ENCODE data around the gene PCCA. TPM values are rescaled to one million over a fixed set of nuclear protein-coding genes. Genes with fewer than 3 reads are reported as not detected.

The PCCA gene
- total RNA-seq, 1 experiment from 2014 or later = 4.8 TPM

DNA sequence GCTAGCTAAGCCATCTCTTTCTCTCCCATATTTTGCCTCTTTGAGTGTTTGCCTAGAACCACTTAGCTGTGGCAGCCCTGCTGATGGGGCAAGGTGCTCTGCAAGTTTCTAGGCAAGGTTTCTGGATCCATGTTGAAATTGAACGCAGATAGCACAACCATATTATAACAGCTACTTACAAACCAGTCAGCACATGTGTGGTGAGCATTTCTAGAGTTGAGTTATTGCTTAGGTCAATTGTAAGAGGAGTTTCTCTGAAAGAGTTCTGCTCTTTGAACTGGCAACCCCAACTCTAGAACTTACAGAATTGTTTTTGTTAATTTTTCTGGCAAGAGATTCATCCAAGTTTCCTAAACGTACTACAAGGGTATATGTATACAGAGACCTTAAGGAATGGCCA lies 396.4 kb downstream of the PCCA start:
- no peak for DNase-seq (ENCODE audit: low read depth)
- in situ Hi-C loops (cut with HindIII; ENCODE audit: low pct_unique_long_range_greater_than_20kb, low sequenced_read_pairs) = no loop called here

DNA sequence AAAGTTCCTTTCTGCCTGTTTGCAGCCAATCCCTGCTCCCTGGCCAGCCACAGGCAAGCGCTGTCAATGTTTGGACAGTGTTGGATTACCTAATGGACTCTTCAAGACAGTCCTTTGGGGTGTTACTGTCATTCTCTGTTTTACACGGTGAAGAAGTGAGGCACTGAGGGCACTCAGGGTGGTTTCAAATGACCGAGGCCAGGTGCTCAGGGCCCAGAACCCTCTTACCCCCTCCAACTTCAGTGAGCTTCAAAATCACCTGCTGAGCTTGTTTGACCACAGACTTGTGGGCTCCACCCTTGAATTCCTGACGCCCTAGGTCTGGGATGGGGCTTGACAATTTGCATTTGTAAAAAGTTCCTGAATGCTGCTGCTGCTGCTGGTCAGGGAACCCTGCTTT lies 401.8 kb downstream of the PCCA start:
- DNase-seq (ENCODE audit: low read depth) = no peak

DNA sequence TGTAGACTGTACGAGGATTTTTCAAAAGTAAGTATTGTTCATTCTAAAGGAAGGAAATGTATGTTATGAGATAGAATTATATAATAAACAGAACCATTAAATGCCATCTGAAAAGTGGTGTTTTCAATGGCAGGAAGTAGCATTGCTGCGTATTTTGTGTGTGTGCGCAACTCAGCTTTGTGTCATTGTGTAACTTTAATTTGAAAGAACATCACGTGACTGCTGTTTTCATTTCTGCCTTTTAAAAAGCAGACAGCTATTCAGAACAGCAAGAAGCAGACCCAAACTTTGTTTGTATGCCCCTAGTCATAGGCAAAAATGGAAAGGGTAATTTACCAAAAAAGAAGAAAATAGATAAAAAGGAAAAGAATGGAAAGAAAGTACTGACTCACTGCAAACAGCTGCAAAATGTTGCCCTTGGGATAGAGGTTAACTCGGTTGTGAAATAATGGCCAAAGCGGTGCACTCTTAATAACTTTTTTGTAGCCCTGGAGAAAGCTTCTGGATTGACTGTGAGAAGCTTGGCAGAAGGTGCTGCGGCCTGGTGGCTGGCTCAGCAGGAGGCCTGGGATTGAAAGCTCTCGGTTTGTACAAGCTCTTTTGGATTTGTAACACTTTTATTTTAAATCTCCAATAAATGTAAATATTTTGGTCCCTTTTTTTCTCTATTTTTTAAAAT lies 402.4 kb downstream of the PCCA start:
- DNase-seq (ENCODE audit: low read depth) = no peak
- in situ Hi-C loops (cut with HindIII; ENCODE audit: low pct_unique_long_range_greater_than_20kb, low sequenced_read_pairs) = no loop called here

More for the DNA sequence above, 401.8 kb downstream of the PCCA start:
- in situ Hi-C loops (cut with HindIII; ENCODE audit: low pct_unique_long_range_greater_than_20kb, low sequenced_read_pairs) = no loop called here

DNA sequence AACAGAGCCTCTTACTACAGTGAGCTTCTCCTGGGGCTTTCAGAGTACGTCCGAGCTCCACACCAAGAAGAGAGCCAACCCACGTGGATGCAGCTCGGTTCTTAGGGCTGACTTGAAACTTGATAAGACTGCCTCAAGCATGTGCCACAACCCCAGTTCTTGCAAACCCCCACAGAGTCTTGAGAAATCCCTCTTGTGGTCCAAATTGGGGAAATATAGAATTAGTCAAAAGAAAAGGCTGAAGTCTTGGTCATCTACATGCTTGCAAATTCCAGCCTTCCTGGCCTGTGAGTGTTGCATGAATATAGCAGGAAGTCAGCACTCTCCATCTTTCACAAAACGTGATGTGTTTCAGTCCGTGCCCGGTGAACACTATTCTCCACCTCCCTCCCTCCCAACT lies 404.5 kb downstream of the PCCA start:
- DNase-seq (ENCODE audit: low read depth) = no peak
- in situ Hi-C loops (cut with HindIII; ENCODE audit: low pct_unique_long_range_greater_than_20kb, low sequenced_read_pairs) = no loop called here

DNA sequence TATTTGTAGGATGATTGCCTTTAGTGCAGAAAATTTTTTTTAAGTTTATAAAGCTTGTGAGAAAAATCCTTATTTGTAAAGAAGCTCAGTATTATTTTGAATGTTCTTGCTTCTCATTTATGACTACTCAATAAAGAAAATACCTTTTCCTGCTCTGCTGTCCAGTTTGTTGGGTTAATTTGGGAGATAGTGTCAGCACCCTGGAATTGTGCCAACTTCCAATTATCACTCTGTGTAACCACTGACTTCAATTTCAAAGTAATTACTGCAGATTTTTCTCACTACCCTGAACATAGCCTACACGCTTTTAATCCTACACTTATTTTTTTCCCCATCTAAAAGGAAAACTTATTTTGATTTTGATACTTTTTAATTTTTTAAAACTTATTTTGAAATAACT lies 406.6 kb downstream of the PCCA start:
- in situ Hi-C loops (cut with HindIII; ENCODE audit: low pct_unique_long_range_greater_than_20kb, low sequenced_read_pairs) = no loop called here

DNA sequence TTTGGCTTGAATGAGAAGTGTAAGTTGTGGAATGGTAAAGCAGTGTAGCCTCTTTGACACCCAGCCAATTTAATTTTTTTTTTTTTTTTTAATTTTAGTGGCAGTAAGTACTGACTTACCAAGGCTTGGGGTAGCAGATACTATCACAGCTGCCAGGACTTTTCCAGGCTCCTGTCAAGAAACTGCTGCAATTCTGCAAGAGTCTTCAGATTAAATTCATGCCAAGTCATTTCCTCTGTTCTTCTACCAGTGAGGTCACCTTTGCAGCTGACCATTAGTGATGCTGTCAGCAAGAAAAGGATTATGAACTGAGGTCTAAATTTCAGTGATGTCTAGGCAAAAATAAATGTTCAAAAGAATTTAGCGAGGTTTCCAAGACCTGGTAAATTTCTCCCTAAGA lies 408.5 kb downstream of the PCCA start:
- no peak for DNase-seq (ENCODE audit: low read depth)
- in situ Hi-C loops (cut with HindIII; ENCODE audit: low pct_unique_long_range_greater_than_20kb, low sequenced_read_pairs) = no loop called here

More for the DNA sequence above, 406.6 kb downstream of the PCCA start:
- DNase-seq (ENCODE audit: low read depth) = no peak

DNA sequence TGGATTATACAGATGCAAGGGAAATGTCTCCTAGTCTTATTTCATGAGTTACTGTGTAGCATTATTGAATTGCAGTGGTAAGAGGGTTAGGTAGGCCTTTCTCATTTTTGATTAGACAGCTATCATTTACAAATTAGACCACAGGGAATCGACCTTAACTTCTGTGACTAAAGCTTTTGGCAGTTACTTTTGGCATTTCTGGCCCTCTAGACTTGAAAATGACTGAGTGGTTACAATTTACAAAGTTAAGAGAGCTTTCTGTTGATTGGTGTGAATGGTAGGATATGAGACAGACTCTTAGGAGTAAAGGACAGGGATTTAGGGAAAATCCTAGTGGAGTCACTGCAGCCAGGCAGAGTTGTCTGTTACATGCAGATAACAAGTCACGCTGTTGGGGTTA lies 413.6 kb downstream of the PCCA start:
- in situ Hi-C loops (cut with HindIII; ENCODE audit: low pct_unique_long_range_greater_than_20kb, low sequenced_read_pairs) = loop anchor here (25.0 kb wide), 1 partner anchor 265 kb away; no protein-coding TSS in a partner anchor
- DNase-seq (ENCODE audit: low read depth) = no peak

DNA sequence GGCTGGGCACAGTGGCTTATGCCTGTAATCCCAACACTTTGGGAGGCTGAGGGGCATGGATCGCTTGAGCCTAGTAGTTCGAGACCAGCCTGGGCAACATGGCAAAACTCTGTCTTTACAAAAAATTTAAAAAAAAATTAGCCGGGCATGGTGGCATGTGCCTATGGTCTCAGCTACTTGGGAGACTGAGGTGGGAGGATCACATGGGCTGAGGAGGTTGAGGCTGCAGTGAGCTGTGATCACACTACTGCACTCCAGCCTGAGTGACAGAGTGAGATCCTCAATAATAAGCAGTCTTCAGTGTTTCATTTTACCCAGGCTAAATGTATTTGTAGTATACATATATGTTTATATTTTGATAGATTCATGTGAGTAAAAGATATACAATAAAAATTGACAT lies 414.7 kb downstream of the PCCA start:
- in situ Hi-C loops (cut with HindIII; ENCODE audit: low pct_unique_long_range_greater_than_20kb, low sequenced_read_pairs) = loop anchor here (25.0 kb wide), 1 partner anchor 266 kb away; no protein-coding TSS in a partner anchor
- DNase-seq (ENCODE audit: low read depth) = no peak

DNA sequence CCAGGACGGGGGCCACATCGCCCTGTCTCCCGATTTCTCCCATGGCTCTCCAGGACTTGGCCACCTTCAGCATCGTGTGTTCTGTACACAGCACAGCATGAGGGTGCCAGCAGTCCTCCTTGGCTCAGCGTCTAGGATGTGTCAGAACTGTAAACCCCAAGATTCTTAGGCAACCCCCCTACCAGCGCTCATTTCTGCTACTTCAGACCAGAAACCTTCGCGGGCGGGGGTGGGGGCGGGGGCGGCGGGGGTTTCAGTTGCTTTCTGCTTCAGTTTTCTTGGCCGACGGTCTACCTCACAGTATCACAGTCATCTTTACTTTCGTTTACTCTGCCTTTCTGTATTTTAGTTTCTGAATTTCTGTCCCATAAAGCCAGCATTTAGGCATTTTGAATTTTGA lies 417.3 kb downstream of the PCCA start:
- in situ Hi-C loops (cut with HindIII; ENCODE audit: low pct_unique_long_range_greater_than_20kb, low sequenced_read_pairs) = loop anchor here (25.0 kb wide), 1 partner anchor 269 kb away; no protein-coding TSS in a partner anchor

DNA sequence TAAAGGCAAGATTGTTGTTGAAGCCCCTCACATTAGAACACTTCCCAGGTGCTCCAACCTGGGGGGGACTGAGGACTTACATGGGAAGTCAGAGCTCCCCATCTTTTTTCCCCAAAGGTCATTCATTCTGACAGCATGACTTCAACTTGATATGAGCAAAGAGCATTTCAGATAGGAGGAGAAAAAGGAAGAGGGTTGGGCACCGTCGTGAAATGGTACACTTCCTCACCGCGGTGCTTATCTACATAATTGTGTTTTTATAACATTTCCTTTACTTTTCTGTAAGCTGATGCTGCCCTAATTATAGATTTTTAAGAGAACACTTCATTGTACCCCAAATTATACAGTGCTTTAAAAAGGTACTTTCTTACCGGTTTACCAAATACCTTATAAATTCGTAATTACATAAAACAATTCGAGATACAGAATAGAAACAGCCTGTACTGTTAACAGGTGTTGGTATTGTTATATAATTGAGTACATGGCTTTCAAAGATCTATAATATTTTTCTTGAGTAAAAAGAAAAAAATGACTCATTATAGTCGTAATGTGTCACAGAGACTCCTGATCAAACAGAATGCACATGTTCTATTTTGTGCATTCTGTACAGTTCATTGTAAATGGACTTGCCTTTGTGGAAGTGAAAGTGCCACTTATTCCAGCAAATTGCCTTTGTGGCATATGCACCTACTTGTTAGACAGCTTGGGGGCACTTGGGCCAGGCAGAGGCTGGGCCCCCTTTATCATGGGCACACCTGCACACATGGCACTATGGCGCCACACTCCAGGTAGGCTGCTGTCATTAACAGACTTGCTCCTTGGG lies 417.9 kb downstream of the PCCA start:
- DNase-seq (ENCODE audit: low read depth) = no peak
- in situ Hi-C loops (cut with HindIII; ENCODE audit: low pct_unique_long_range_greater_than_20kb, low sequenced_read_pairs) = loop anchor here (25.0 kb wide), 1 partner anchor 270 kb away; no protein-coding TSS in a partner anchor

More for the DNA sequence above, 417.3 kb downstream of the PCCA start:
- no peak for DNase-seq (ENCODE audit: low read depth)

DNA sequence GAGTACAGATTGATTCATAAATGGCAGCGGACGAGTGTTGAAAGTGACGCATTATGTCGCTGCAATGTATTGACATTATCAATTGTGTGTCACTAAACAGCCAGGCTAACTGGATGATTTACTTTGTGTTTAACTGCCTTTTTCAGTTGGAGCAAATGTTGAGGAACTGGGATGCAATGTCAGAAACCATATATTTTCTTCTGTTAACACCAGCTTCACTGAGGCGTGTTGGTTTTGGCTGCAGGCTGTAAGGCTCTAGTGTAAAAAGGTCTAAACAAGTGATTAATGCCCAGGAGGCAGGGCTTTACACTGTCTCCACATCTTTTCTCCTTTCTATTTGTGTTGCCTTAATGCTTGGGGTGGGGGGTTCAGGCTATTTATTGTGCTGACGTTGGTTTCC lies 419.6 kb downstream of the PCCA start:
- in situ Hi-C loops (cut with HindIII; ENCODE audit: low pct_unique_long_range_greater_than_20kb, low sequenced_read_pairs) = loop anchor here (25.0 kb wide), 1 partner anchor 271 kb away; no protein-coding TSS in a partner anchor
- no peak for DNase-seq (ENCODE audit: low read depth)

DNA sequence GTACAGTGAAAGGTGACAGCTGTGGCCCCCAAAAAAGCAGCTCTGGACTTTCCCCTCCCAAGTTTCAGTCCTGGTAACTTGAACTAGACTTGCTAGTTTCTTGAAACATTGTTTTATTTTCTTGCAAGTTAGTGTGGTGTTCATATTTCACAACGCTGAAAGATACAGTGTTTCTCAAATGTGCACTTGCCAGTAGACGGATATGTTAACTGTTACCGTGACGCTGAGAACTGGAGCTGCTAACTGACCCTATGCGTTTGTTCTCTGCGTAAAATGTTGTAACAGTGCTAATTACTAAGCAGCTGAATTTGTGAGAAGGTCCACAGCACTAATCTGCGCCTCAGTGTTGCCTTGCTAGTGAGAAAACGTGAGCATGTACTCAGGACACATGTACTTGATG lies 420.1 kb downstream of the PCCA start:
- in situ Hi-C loops (cut with HindIII; ENCODE audit: low pct_unique_long_range_greater_than_20kb, low sequenced_read_pairs) = loop anchor here (25.0 kb wide), 1 partner anchor 272 kb away; no protein-coding TSS in a partner anchor
- DNase-seq (ENCODE audit: low read depth) = no peak

DNA sequence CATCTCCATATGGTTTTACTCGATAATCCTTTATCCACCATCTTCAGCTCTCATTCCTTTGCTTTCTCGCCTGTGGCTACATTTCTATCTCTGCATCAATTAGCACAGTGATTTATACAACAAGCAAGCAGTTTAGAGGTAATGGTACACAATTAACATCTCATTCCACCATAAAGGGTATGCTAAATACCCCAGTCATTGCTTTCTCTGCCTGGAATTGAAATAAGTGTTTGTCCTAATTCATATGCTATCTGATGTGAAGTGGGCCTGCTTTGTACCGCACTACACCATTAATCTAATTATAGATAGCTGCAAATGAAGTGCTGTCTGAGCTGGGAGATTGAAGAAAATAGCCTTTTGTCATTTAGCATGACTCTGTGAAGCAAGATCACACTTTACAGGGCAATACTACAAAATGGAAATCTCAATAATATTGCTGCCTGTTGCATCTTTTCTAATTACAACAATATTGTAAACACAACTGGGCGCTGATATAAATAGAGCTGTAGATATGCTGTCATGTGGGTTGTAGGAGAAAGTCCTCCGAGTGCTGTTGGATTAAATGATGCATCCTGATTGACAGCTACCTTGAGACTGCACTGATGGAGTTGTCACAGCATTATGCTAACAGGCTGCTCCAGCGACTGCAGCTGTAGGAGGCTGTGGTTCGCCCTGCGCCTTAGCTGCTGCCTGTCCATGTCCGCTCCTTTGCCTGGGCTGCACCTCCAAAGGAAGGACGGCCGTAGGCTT lies 421.5 kb downstream of the PCCA start:
- in situ Hi-C loops (cut with HindIII; ENCODE audit: low pct_unique_long_range_greater_than_20kb, low sequenced_read_pairs) = loop anchor here (25.0 kb wide), 1 partner anchor 273 kb away; no protein-coding TSS in a partner anchor
- DNase-seq (ENCODE audit: low read depth) = no peak

DNA sequence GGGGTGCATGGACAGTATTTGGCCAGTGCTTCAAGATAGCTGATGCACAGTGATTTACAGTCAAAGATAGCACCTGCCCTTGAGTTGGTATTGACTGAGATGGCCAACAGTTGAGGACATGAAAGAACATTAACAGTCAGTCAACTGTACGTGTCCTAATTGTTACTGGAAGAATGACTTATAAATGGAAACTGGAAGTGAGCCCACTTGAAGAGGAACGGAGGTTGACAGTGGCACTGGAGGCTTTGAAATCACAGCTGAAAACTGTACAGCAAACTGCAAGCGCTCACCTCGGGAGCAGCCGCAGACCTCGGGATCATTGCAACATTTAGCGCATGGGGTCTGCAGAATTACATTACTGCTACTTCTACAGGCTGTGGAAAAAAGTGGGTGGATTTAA lies 422.6 kb downstream of the PCCA start:
- in situ Hi-C loops (cut with HindIII; ENCODE audit: low pct_unique_long_range_greater_than_20kb, low sequenced_read_pairs) = loop anchor here (25.0 kb wide), 1 partner anchor 274 kb away; no protein-coding TSS in a partner anchor
- no peak for DNase-seq (ENCODE audit: low read depth)

DNA sequence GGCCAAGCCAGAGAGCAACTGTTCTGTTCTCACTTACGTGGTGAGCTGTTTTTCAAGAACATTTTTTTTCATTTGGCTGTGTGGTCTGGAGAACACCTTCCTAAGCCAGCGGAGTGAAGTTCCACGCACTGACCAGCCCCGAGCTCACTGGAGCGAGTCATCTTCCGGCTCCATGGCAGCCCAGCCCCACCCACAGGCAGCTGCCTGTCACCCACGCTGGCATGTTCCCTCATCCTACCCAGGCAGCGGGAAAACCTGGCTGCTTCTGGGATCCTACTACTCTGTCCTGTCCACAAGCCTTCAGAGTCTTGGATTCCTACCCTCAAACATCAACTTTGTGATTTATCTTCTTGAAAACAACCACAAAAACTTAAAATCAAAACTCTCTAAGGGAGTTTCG lies 423.5 kb downstream of the PCCA start:
- in situ Hi-C loops (cut with HindIII; ENCODE audit: low pct_unique_long_range_greater_than_20kb, low sequenced_read_pairs) = loop anchor here (25.0 kb wide), 1 partner anchor 275 kb away; no protein-coding TSS in a partner anchor
- DNase-seq (ENCODE audit: low read depth) = no peak

DNA sequence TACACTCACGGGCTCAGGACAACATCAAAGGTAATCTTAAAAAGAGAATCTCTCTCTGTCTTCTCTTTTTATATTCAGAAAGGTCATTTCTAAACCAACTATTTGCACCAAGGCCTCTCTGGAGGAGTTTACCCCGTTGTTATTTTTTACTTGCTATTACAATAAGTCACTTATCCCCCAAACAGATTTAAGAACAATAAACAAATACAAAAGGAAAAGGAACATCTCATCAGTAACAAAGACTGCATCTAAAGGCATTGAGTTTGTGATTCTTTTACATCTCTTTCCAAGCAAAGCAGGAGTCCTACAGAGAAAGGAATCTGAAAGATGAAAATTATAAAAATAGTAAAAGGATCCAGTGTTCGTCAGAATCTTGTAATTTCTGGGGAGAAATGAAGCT lies 424.3 kb downstream of the PCCA start:
- DNase-seq (ENCODE audit: low read depth) = no peak
- in situ Hi-C loops (cut with HindIII; ENCODE audit: low pct_unique_long_range_greater_than_20kb, low sequenced_read_pairs) = loop anchor here (25.0 kb wide), 1 partner anchor 276 kb away; no protein-coding TSS in a partner anchor

DNA sequence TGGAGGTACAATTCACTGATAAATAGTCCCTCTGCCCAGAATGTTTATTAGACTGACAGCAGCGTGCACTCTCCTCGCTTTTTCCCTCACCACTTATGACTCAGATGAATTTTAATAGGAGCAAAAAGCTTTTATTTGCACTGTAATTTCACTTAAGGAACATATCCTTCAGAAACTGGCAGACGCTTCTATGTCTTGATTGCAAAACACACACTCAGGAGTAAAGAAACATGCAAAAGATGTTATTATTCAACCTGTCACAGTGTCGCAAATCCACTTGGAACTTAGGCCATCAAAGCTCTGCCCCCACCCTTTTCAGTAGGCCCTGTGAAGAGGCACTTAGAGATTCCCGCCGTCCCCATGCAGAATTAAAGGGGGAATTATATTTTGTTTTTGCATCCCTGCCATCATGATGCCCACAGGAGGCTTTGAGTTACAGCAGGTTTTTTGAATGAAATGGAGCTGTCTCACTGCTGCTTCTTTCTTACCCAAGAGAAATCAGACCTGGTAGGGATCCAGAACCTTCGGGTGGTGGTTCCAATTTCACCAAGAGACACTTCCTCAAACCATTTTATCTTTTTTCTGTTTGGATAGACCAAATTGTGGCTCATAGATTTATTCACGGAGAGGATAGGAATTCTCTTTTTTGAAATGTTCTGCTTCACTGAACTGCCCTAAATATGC lies 425.2 kb downstream of the PCCA start:
- no peak for DNase-seq (ENCODE audit: low read depth)
- in situ Hi-C loops (cut with HindIII; ENCODE audit: low pct_unique_long_range_greater_than_20kb, low sequenced_read_pairs) = loop anchor here (25.0 kb wide), 1 partner anchor 277 kb away; no protein-coding TSS in a partner anchor

Data from Caki2 (cell line).